Loucy (cell line): ENCODE data around the gene OR8G5.

Experiments
- EZH2phosphoT487 ChIP-seq: fragments of 200-600 bp; IDR thresholded peaks from 2 replicates; pipeline ENCODE4 v1.6.1; 2018; ENCODE audit warnings: antibody characterized with exemption, mild to moderate bottlenecking, moderate library complexity, borderline replicate concordance
- TF ChIP-seq, protein P1 (sequence below): fragments of 200-600 bp; sonication (generic); conservative IDR thresholded peaks from 2 replicates; pipeline ENCODE4 v1.5.1; 2014; ENCODE audit warnings: mild to moderate bottlenecking, antibody characterized with exemption, low read length

DNA sequence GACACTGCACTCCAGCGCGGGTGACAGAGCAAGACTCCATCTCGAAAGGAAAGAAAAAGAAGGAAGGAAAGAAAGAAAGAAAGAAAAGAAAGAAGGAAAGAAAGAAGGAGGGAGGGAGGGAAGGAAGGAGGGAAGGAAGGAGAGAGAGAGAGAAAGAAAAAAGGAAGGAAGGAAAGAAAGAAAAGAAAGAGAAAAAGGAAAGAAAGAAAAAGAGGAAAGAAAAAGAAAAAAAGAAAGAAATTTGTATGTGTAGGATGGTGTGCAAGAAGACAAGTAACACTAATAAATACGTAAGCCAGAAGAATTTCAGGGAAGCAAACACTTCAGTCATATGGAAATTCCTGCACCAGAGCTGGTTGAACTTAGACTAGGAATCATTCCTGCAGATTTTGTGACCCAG lies 57.0 kb downstream of the OR8G5 start:
- TF ChIP-seq, protein P1, sequence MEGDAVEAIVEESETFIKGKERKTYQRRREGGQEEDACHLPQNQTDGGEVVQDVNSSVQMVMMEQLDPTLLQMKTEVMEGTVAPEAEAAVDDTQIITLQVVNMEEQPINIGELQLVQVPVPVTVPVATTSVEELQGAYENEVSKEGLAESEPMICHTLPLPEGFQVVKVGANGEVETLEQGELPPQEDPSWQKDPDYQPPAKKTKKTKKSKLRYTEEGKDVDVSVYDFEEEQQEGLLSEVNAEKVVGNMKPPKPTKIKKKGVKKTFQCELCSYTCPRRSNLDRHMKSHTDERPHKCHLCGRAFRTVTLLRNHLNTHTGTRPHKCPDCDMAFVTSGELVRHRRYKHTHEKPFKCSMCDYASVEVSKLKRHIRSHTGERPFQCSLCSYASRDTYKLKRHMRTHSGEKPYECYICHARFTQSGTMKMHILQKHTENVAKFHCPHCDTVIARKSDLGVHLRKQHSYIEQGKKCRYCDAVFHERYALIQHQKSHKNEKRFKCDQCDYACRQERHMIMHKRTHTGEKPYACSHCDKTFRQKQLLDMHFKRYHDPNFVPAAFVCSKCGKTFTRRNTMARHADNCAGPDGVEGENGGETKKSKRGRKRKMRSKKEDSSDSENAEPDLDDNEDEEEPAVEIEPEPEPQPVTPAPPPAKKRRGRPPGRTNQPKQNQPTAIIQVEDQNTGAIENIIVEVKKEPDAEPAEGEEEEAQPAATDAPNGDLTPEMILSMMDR: no peak
- no peak for TF ChIP-seq EZH2phosphoT487
